HG02884 (cell line): Measurements from ENCODE around the gene FCN1.

ENCODE experiments used
- ATAC-seq: cut with Tn5 transposase; IDR thresholded peaks from one replicate; pipeline ENCODE4 v1.9.1; 2021; ENCODE audit warnings: mild to moderate bottlenecking, moderate library complexity; ENCODE audit not compliant: unreplicated experiment

The FCN1 gene

DNA sequence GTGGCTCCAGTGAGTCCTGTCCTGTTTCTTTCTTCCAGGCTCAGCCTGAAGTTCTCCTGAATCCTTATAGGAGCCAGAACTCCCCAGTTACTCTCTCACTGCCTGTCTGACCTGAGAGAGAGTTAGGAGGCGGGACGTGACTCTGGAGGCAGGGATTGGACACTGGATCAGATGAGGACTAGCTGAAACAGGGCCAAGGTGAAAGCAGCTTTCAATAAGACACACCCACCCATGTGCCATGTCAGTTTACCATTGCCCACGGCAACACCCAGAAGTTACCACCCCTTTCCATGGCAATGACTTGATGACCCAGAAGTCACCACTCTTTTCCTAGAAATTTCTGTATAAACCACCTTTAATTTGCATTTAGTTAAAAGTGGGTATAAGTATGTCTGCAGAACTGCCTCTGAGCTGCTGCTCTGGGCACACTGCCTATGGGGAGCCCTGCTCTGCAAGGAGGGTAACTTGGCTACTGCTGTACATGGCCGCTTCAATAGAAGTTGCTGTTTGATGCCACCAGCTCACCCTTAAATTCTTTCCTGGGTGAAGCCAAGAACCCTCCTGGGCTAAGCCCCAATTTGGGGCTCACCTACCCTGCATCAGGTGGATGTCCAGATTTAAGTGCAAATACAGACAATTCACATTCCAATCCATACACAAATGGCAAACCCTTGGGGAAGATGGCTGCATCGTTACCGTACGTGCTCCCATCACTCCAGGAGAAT is 23.4 kb downstream of the FCN1 start:
- no peak for ATAC-seq

DNA sequence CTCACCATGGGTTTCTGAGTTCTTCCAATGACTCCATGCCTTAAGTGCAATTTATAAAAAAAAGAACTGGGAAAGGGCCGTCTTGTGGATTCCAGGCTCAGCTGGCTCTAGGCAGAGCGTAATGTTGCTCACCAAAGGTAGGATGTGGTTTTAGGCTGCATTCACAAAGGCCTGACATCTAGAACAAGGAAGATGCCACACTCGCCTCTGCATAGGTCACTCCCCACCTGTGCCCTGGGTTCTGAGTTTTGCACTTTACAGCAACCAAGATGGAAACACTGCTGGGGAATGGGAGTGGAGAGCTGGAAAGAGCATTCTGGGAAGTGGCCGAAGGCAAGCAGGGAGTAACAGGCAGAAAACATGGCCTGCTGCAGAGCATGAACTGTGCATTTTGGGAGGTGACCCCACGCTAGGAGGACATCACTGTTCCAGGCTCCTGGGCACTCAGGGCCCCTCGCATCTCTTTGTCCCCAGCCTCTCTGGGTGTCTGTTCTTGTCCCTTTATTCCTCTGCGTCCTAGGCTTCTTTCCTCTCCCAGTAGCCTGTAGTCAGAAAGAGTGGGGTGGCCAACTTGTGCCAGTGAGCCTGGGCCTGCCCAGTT is 24.8 kb downstream of the FCN1 start:
- ATAC-seq = no peak

- ATAC-seq = no peak
These were observed 25.5 kb downstream of the FCN1 start for GRCh38 chr9:134892221-134892620.

GRCh38 chr9:134891713-134892112 is 26.0 kb downstream of the FCN1 start:
- ATAC-seq = no peak

DNA sequence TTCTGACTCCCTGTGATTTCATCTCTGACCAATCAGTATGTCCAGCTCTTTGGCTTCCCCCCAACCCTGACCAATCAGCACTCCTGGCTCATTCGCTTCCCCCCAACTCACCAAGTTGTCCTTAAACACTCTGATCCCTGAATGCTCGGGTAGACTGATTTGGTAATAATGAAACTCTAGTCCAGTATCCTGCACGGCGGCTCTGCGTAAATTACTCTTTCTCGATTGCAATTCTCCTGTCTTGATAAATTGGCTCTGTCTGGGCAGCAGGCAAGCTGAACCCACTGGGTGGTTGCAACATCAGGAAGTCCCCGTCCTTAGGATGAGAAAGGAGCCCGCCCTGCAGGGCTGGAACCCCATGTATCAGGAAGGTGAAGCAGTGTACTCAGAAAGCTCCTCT is 26.7 kb downstream of the FCN1 start:
- no peak for ATAC-seq

DNA sequence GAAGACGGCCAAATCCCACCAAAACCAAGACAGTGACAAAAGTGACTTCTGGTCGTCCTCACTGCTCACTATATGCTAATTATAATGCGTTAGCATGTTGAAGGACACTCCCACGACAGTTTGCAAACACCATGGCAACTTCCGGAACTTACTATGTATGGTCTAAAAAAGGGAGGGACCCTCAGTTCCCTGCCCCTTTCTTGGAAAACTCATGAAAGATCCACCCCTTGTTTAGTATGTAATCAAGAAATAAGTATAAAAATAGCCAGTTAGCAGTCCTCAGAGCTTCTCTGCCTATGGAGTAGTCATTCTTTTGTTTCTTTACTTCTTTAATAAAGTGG is 27.6 kb downstream of the FCN1 start:
- ATAC-seq = no peak

- ATAC-seq = no peak
These were observed 28.1 kb downstream of the FCN1 start for GRCh38 chr9:134889386-134890154.

- no peak for ATAC-seq
These were observed 29.0 kb downstream of the FCN1 start for GRCh38 chr9:134888603-134889190.

GRCh38 chr9:134887686-134888602 is 29.8 kb downstream of the FCN1 start:
- ATAC-seq = no peak

- no peak for ATAC-seq
These were observed 30.5 kb downstream of the FCN1 start for GRCh38 chr9:134887219-134887618.

DNA sequence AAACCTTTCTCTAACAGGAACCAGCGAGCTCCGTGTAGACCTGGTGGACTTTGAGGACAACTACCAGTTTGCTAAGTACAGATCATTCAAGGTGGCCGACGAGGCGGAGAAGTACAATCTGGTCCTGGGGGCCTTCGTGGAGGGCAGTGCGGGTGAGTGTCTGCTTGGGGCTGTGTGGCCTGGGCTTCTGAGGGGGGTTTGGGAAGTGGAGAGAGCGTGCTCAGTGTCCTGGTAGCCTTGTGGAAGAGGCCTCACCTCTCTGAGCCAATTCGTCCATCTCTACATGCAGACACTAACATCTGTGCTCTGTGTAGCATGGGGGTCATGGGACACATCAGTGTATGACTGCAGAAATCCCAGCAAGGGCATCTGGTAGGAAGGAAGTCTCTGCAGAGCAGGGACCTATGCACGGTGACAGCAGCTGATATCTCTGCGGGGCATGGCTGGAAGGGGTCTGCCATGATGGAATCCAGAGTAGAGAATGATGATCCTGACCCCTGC is 31.2 kb downstream of the FCN1 start:
- no peak for ATAC-seq

DNA sequence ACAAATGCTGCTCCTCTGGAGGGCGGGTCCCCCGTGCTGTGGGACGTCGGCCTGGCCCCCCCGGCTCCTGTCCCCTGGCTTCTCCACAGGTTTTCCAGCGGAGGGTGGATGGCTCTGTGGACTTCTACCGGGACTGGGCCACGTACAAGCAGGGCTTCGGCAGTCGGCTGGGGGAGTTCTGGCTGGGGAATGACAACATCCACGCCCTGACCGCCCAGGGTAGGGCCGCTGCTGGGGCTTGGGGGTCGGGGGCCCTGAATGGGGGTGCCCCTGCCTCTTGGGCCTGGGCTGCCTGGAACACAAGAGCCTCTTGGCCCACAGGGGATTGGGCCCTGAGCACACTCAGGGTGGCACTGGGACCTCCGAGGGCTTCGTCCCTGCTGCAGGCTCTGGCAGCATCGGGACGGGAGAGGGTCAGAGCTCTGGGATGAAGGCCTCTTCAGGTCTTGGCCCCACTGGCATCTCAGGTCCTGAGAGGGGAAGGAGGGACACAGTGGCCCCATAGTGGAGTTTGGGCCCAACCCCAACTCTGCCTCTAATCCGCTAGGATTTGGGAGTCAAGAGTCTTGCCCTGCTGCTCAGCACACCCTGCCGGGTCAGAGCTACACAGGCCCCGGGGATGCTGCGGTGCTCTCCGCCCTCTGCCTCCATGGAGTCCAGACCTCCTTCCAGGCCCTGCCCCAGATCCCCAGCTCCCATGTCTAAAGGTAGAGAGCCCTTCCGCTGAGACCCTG is 31.9 kb downstream of the FCN1 start:
- no peak for ATAC-seq

GRCh38 chr9:134885001-134885678 is 32.6 kb downstream of the FCN1 start:
- no peak for ATAC-seq

GRCh38 chr9:134884492-134884891 is 33.2 kb downstream of the FCN1 start:
- no peak for ATAC-seq

DNA sequence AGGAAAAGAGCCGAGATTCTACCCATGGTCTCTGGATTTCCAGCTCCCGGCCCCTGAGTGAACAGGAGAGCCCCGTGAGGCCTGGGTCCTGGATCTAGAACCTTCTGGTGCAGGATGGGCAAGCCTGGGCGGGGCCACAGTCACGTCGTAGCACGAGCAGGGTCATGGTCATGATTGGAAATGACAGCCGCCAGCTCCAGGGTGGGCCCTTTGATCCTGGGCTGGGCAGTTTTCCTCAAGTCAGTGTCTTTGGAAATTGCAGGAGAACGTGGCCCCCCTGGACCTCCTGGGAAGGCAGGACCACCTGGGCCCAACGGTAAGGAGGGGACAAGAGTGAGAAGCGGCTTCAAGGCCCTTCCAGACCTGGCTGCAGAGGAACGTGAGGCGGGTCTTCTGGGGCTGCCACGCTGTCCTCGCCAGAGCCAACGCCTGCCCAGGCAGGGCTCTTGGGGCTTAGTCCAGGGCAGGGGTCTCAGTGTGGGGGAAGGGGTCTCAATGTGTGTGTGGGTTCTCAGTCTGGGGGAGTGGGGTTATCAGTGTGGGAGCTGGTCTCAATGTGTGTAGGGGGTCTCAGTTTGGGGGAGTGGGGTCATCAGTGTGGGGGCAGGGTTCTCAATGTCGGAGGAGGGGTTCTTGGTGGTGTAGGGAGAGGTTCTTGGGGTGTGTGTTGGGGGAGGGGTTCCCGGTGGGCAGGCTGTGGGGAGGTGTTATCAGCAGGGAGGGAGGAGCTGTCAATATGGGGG is 34.5 kb downstream of the FCN1 start:
- no peak for ATAC-seq

GRCh38 chr9:134882204-134882785 is 35.4 kb downstream of the FCN1 start:
- ATAC-seq = no peak

DNA sequence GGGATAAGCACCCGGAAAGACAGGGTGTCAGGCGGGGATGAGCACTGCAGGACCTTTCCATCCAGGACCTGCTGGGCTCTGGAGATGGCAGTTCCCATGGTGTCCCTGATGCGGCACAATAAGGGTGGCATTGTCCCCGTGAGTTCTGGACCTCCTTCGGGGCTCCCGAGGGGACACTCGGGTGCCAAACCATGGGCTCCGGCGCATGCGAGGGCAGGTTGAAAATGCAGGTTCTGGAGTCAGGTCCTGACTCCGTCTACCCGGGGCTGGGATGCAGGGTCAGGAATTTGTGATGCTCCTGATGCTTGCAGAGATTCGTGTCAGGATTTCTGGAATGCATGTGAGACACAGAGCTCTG is 36.4 kb downstream of the FCN1 start:
- ATAC-seq = no peak
